ENCODE data around the gene KCTD19. TPM values are rescaled to one million over a fixed set of nuclear protein-coding genes. Genes with fewer than 3 reads are reported as not detected.

The KCTD19 gene
- total RNA-seq, 1 experiment from 2014 or later, result not detected

DNA sequence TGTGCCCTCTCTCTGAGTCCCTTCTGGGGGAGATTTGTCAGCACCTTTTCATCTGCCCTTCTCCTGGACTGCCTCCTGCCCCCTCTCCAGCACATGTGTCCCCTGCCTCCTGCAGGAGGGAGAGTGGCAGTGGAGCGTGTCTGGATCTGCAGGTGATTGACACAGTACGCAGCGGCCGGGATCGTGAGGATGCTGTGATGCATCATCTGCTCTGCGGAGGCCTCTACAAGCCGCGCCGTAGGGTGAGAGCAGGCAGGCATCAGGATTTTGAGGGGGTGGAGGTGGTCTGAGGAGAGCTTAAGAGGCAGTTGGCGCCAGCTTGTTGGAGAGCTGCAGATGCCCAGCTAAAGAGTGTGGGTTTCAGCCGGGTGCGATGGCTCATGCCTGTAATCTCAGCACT is 66.8 kb downstream of the KCTD19 start:
- Histone ChIP-seq H3K4me3 (ENCODE audit: low read depth, low read length) (no peak overlapping the region), H3K27me3 (replicated peaks; ENCODE audit: control insufficient read depth, insufficient read depth, low read length) (no peaks in the 10 kb centered on the region), H3K4me1 (no peaks in the 10 kb centered on the region; the same call in 1 of the 2 replicates), H3K9me3 (no peaks in the 10 kb centered on the region), H3K36me3 (ENCODE audit: control insufficient read depth, insufficient read depth, low read length) (no peaks in the 10 kb centered on the region)
- no peaks in the 10 kb centered on the region for H3K27me3 Mint-ChIP-seq (ENCODE audit: insufficient read depth, unreplicated experiment)
- no TSS peak for BruUV-seq (replicated peaks)
- no peak for DNase-seq
- intact Hi-C loops (cut with micrococcal nuclease; ENCODE audit: unreplicated experiment), result loop anchor here (1.0 to 2.0 kb wide), 4 partner anchors 19 to 207 kb away; partner anchors contain the start of gene PLEKHG4
- no peak overlapping the region for H3K4me3 Mint-ChIP-seq (ENCODE audit: unreplicated experiment)
- H3K27ac Mint-ChIP-seq (ENCODE audit: unreplicated experiment), result no peak overlapping the region
- no peaks in the 10 kb centered on the region for H3K4me1 Mint-ChIP-seq (ENCODE audit: low read depth, unreplicated experiment)
- CTCF ChIA-PET, result interaction anchor here (0.7 to 2.1 kb wide), 12 partner anchors 10 to 460 kb away, joined by 3 to 69 read pairs (median 10); partner anchors contain the start of genes FHOD1, KCTD19, LRRC36 and TMEM208
- H3K36me3 Mint-ChIP-seq (ENCODE audit: insufficient read depth, unreplicated experiment), result no peaks in the 10 kb centered on the region
- POLR2A ChIA-PET, result interaction anchor here (1.6 kb wide), 1 partner anchor 26 kb away, joined by 4 read pairs; no protein-coding TSS in a partner anchor
- H3K9me3 Mint-ChIP-seq (ENCODE audit: unreplicated experiment), result no peaks in the 10 kb centered on the region
- TF ChIP-seq, protein P1, sequence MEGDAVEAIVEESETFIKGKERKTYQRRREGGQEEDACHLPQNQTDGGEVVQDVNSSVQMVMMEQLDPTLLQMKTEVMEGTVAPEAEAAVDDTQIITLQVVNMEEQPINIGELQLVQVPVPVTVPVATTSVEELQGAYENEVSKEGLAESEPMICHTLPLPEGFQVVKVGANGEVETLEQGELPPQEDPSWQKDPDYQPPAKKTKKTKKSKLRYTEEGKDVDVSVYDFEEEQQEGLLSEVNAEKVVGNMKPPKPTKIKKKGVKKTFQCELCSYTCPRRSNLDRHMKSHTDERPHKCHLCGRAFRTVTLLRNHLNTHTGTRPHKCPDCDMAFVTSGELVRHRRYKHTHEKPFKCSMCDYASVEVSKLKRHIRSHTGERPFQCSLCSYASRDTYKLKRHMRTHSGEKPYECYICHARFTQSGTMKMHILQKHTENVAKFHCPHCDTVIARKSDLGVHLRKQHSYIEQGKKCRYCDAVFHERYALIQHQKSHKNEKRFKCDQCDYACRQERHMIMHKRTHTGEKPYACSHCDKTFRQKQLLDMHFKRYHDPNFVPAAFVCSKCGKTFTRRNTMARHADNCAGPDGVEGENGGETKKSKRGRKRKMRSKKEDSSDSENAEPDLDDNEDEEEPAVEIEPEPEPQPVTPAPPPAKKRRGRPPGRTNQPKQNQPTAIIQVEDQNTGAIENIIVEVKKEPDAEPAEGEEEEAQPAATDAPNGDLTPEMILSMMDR (IDR thresholded peaks at IDR 0.05; ENCODE audit: insufficient read depth in 1 of 2, low read depth in 1 of 2, low read length in 1 of 2, severe bottlenecking in 1 of 2, unreplicated experiment in 1 of 2), result no peak

- Mint-ChIP-seq H3K27me3 (ENCODE audit: insufficient read depth, unreplicated experiment) (no peaks in the 10 kb centered on the region), H3K4me1 (ENCODE audit: low read depth, unreplicated experiment) (no peaks in the 10 kb centered on the region), H3K9me3 (ENCODE audit: unreplicated experiment) (no peaks in the 10 kb centered on the region), H3K27ac (ENCODE audit: unreplicated experiment) (no peak overlapping the region), H3K4me3 (ENCODE audit: unreplicated experiment) (no peak overlapping the region), H3K36me3 (ENCODE audit: insufficient read depth, unreplicated experiment) (no peaks in the 10 kb centered on the region)
- TF ChIP-seq, protein P1 (IDR thresholded peaks at IDR 0.05; ENCODE audit: insufficient read depth in 1 of 2, low read depth in 1 of 2, low read length in 1 of 2, severe bottlenecking in 1 of 2, unreplicated experiment in 1 of 2), result no peak
- no peaks in the 10 kb centered on the region for H3K27me3 ChIP-seq (replicated peaks; ENCODE audit: control insufficient read depth, insufficient read depth, low read length)
- ChIA-PET POLR2A (no interaction called here), CTCF (interaction anchor here (1.1 kb wide), 1 partner anchor 207 kb away, joined by 4 read pairs; no protein-coding TSS in a partner anchor)
- H3K9me3 ChIP-seq, result no peaks in the 10 kb centered on the region
- BruUV-seq (replicated peaks), result no TSS peak
- H3K4me3 ChIP-seq (ENCODE audit: low read depth, low read length), result no peak overlapping the region
- H3K4me1 ChIP-seq, result no peaks in the 10 kb centered on the region; the same call in 1 of the 2 replicates
- DNase-seq, result no peak
- H3K36me3 ChIP-seq (ENCODE audit: control insufficient read depth, insufficient read depth, low read length), result no peaks in the 10 kb centered on the region
- intact Hi-C loops (cut with micrococcal nuclease; ENCODE audit: unreplicated experiment), result no loop called here
Measured at GRCh38 chr16:67258161-67258835, 68.2 kb downstream of the KCTD19 start.

DNA sequence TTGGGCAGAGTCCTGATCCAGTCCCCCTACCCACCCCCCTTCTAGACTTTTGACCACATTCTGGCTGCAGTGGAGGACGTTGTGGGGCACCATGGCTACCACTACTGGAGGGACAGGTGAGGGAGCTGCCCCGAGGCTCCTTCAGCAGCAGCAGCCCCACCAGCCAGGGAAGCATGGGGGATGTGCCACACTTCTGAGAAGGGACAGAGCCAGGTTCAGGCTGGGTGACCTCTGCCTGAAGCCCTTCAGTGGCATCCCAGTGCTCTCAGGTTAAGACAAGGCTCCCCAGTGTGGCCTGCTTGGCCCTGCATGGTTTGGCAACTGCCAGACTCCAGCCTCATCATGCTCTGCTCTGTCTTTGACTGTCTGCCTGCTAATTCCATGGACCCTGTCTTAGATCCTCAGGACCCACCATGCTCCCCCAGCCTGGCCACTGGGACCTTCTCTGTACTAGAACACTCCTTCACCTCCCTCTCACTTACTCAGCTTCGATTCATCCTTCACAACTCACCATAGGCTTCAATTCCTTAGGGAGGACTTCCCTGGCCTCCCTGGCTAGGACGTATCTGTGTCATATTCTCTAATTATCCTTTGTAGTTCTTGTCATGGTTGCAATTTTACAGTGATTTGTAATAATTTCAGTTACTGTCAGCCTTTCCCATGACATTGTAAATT is 68.9 kb downstream of the KCTD19 start:
- no peak overlapping the region for H3K27ac Mint-ChIP-seq (ENCODE audit: unreplicated experiment)
- H3K4me3 Mint-ChIP-seq (ENCODE audit: unreplicated experiment), result no peak overlapping the region
- no peak for DNase-seq
- BruUV-seq (replicated peaks), result no TSS peak
- no peaks in the 10 kb centered on the region; the same call in 1 of the 2 replicates for H3K4me1 ChIP-seq
- no peaks in the 10 kb centered on the region for H3K36me3 Mint-ChIP-seq (ENCODE audit: insufficient read depth, unreplicated experiment)
- POLR2A ChIA-PET, result no interaction called here
- no peaks in the 10 kb centered on the region for H3K36me3 ChIP-seq (ENCODE audit: control insufficient read depth, insufficient read depth, low read length)
- no peaks in the 10 kb centered on the region for H3K9me3 ChIP-seq
- no peak overlapping the region for H3K4me3 ChIP-seq (ENCODE audit: low read depth, low read length)
- H3K9me3 Mint-ChIP-seq (ENCODE audit: unreplicated experiment), result no peaks in the 10 kb centered on the region
- H3K27me3 Mint-ChIP-seq (ENCODE audit: insufficient read depth, unreplicated experiment), result no peaks in the 10 kb centered on the region
- no peaks in the 10 kb centered on the region for H3K4me1 Mint-ChIP-seq (ENCODE audit: low read depth, unreplicated experiment)
- TF ChIP-seq, protein P1 (IDR thresholded peaks at IDR 0.05; ENCODE audit: insufficient read depth in 1 of 2, low read depth in 1 of 2, low read length in 1 of 2, severe bottlenecking in 1 of 2, unreplicated experiment in 1 of 2), result no peak
- H3K27me3 ChIP-seq (replicated peaks; ENCODE audit: control insufficient read depth, insufficient read depth, low read length), result no peaks in the 10 kb centered on the region
- intact Hi-C loops (cut with micrococcal nuclease; ENCODE audit: unreplicated experiment), result no loop called here
- CTCF ChIA-PET, result interaction anchor here (0.6 kb wide), 1 partner anchor 349 kb away, joined by 5 read pairs; no protein-coding TSS in a partner anchor
